ENCODE data around the gene PDZRN4.
"Not testable (repeated sequence)": the region's sequence is repeated elsewhere in the genome, so short reads cannot be mapped to it uniquely, and the experiment has no call there.

PDZRN4 gene

DNA sequence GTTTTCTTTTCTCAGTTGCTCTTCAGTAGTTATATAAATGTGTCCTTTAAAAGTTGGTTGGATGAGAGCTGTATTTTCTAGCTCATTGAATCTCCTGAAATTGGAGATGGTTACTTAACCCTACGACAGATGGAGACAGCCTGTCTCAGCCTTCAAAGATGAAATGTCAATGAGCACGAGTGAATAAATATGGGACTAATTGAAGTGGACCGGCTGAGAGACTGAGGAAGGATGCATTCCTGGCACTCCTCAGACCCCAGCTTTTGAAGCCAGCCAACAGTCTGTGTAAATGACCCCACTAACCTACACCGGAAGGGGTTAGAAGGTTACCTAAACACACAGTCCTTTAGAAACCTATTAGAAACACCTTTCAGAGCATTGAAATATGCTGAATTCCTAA is 46.6 kb downstream of the PDZRN4 start:
- Mint-ChIP-seq H3K9me3 (no peaks in the 10 kb centered on the region), H3K36me3 (ENCODE audit: low read depth) (no peaks in the 10 kb centered on the region), H3K27ac (no peak overlapping the region), H3K27me3 (peaks cover 4% of the 10 kb centered on the region), H3K4me1 (ENCODE audit: low read depth) (no peaks in the 10 kb centered on the region), H3K4me3 (no peak overlapping the region)

DNA sequence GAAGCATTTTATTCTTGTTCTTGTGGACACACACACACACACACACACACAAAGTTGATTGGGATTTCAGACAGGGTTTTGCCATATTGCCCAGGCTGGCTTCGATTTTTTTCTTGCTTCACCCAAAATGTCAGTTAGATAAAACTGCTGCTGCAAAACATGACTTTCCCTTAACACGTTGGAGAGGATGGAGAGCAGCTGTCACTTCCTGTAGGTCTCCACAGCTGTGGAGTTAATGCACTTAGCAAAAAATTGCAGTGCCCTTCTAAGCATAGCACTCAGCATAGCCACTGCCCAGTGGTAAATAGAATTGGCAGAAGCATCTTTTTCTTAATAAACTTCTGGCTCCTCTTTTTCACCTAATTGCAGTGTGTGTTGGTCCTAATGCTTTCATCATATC is 54.5 kb downstream of the PDZRN4 start:
- Mint-ChIP-seq H3K36me3 (ENCODE audit: low read depth) (no peaks in the 10 kb centered on the region), H3K4me3 (no peak overlapping the region), H3K27me3 (no peaks in the 10 kb centered on the region), H3K27ac (no peak overlapping the region), H3K4me1 (ENCODE audit: low read depth) (no peaks in the 10 kb centered on the region), H3K9me3 (no peaks in the 10 kb centered on the region)

DNA sequence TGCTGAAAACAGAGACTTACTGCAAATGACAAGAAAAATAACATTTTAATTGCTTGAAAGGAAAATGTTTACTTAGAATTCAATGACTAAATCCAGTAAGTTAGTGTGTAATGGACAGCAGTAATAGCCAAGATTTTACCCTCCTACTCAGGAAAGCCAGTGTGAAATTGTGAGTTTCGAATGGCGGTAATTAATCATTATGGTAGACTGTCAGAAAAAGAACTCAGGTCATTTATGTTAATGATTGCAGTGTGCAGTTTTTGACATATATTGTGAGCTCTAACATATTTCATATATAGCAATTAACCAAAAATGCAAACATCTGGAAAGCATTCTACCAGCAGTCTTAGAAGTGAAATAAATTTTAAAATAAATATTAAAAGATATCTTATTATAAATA is 60.3 kb downstream of the PDZRN4 start:
- Mint-ChIP-seq H3K9me3 (no peaks in the 10 kb centered on the region), H3K27ac (no peak overlapping the region), H3K4me1 (ENCODE audit: low read depth) (no peaks in the 10 kb centered on the region), H3K36me3 (ENCODE audit: low read depth) (no peaks in the 10 kb centered on the region), H3K27me3 (no peaks in the 10 kb centered on the region), H3K4me3 (no peak overlapping the region)

DNA sequence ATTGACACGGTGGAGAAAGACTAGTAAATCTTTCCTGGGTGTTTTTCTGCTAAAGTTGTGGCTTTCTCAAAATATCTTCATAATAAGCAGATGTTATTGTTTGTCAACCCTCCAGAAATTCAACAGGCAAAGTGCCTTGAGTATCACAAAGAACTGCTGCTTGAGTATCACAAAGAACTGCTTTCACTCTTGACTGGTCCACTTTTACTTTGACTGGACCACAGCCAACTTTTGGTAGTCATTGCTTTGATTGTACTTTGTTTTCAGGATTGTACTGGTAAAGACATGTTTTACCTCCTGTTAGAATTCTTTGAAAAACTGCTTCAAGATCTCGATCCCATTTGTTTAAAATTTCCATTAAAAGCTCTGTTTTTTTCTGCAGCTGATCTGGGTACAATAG is 62.6 kb downstream of the PDZRN4 start:
- Mint-ChIP-seq H3K4me1 (ENCODE audit: low read depth) (no peaks in the 10 kb centered on the region), H3K27ac (no peak overlapping the region), H3K4me3 (no peak overlapping the region), H3K9me3 (no peaks in the 10 kb centered on the region), H3K36me3 (ENCODE audit: low read depth) (no peaks in the 10 kb centered on the region), H3K27me3 (no peaks in the 10 kb centered on the region)

DNA sequence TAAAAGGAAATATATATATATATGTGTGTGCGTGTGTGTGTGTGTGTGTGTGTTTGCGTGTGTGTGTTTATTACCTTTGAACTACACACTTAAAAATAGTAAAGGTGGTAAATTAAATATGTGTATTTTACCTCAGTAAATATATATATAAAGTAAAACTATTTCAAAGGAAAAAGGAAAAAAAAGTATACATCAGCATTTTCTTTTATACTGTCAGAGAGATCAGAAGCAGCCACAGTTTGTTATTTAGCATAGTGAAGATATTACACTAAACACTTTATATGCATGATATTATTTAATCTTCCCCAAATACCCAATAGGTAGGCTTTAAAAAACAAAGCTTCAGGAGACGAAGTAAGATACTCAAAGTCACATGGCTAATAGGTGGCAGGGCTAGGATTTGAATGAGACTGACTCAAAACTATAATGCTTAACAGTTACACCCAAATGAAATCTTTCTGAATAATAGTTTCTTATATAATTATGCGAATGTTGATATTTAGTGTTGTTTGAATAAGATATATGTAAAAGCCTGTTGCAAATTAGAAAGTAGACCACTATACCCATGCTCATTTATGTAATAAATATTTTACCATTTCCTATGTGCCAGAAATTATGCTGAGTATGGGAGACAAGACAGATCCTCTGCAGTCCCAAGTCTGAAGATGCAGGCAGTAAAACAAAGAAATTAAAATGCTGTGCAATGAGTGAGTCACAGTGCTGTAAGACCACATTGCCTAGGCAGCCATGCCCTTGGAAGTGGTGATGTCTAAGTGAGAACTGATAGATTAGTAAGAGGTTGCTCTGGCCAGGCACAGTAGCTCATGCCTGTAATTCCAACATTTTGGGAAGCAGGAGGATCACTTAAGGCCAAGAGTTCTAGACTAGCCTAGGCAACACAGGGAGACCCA is 66.1 kb downstream of the PDZRN4 start:
- H3K27ac Mint-ChIP-seq = no peak overlapping the region
- H3K9me3 Mint-ChIP-seq = no peaks in the 10 kb centered on the region
- H3K4me3 Mint-ChIP-seq = no peak overlapping the region
- H3K27me3 Mint-ChIP-seq = no peaks in the 10 kb centered on the region
- H3K36me3 Mint-ChIP-seq (ENCODE audit: low read depth) = no peaks in the 10 kb centered on the region
- no peaks in the 10 kb centered on the region for H3K4me1 Mint-ChIP-seq (ENCODE audit: low read depth)

DNA sequence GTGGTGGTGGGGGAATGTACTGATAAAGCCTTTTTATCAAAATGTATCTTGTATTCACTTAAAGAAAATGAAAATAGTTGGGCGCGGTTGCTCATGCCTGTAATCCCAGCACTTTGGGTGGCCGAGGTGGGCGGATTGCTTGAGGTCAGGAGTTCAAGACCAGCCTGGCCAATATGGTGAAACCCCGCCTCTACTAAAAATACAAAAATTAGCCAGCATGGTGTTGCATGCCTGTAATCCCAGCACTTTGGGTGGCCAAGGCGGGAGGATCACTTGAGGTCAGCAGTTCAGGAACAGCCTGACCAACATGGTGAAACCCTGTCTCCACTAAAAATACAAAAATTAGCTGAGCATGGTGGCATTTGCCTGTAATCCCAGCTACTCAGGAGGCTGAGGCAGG is 75.1 kb downstream of the PDZRN4 start:
- H3K27me3 Mint-ChIP-seq; H3K4me3 Mint-ChIP-seq; H3K4me1 Mint-ChIP-seq (ENCODE audit: low read depth); H3K36me3 Mint-ChIP-seq (ENCODE audit: low read depth); H3K9me3 Mint-ChIP-seq; H3K27ac Mint-ChIP-seq: not testable (repeated sequence)

DNA sequence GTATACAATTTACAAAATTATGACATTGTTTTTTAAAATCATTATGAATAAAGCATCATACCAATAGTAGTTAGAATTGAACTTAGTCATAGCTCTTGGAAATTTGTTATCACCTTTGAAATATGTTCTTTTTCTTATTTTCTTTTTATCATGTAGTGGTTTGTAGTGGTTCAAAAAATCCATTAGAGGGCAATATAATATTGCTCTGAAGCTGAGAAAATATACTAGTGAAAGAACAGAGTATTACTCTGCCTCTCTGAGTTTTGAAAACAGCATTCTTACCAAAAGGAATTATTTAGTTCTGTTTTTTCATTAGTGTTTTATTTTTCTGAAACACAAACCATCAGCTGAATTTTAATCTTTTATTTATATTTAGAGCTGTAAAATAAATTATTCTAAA is 76.2 kb downstream of the PDZRN4 start:
- no peaks in the 10 kb centered on the region for H3K27me3 Mint-ChIP-seq
- H3K36me3 Mint-ChIP-seq (ENCODE audit: low read depth) = no peaks in the 10 kb centered on the region
- no peaks in the 10 kb centered on the region for H3K4me1 Mint-ChIP-seq (ENCODE audit: low read depth)
- H3K9me3 Mint-ChIP-seq = no peaks in the 10 kb centered on the region
- no peak overlapping the region for H3K4me3 Mint-ChIP-seq
- H3K27ac Mint-ChIP-seq = no peak overlapping the region

DNA sequence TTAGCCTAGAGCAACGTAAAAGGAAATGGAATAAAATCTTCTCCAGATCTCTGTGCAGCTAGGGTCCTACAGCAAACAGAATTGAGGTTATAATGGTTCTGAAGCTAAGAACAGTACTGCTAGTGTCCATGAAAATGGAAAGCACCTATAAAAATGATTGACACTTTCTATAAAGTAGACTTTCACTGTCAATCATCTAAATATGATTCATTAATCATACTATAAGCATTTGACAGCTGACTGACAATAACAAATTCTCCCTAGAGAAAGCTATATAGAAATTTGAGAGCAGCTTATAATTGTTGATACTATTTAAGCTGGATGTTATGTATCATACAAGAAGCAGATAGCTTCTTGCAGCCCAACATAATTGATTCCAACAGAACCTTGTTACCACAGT is 80.9 kb downstream of the PDZRN4 start:
- H3K36me3 Mint-ChIP-seq (ENCODE audit: low read depth) = no peaks in the 10 kb centered on the region
- no peaks in the 10 kb centered on the region for H3K4me1 Mint-ChIP-seq (ENCODE audit: low read depth)
- H3K27ac Mint-ChIP-seq = no peak overlapping the region
- peaks cover 6% of the 10 kb centered on the region for H3K27me3 Mint-ChIP-seq
- H3K4me3 Mint-ChIP-seq = no peak overlapping the region
- H3K9me3 Mint-ChIP-seq = no peaks in the 10 kb centered on the region

DNA sequence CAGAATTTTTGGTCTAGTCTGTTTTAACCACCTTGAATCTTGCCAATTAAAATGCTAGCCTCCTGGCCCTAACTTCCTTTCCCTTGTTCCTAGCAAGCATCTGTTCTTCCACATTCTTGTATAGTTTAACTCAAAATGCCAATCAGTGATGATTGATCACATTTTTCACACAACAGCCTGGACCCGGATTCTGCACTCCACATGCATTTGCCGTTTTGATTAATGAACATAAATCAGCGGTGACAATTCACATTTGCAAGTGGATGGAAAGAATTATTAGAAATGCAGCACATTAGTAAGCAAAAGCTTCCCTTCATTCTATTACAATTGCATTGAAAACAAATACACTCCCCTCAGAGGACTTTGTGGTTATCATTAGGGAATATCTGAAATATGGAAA is 83.4 kb downstream of the PDZRN4 start:
- no peaks in the 10 kb centered on the region for H3K9me3 Mint-ChIP-seq
- H3K27me3 Mint-ChIP-seq = peaks cover 6% of the 10 kb centered on the region
- H3K4me3 Mint-ChIP-seq = no peak overlapping the region
- no peaks in the 10 kb centered on the region for H3K4me1 Mint-ChIP-seq (ENCODE audit: low read depth)
- no peak overlapping the region for H3K27ac Mint-ChIP-seq
- no peaks in the 10 kb centered on the region for H3K36me3 Mint-ChIP-seq (ENCODE audit: low read depth)

DNA sequence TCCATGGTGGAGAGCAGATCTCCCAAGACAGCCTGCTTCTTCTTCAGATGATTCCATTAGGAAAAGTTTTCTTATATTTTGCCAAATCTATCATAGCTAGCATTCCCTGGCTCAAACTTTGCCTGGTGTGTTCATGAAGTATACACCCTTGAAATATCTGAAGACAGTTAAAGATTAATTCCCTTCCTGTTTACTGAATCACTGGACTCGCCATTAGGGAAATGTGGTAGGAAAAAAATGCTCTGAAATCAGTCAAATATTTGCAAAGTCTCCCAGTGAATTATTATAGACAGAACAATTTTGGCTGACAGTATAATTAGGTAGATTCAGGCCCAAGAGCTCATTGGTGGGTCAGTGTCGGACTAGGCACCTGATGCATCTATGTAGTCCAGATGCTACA is 86.5 kb downstream of the PDZRN4 start:
- Mint-ChIP-seq H3K36me3 (ENCODE audit: low read depth) (no peaks in the 10 kb centered on the region), H3K27ac (no peak overlapping the region), H3K27me3 (peaks cover 6% of the 10 kb centered on the region), H3K4me3 (no peak overlapping the region), H3K4me1 (ENCODE audit: low read depth) (no peaks in the 10 kb centered on the region), H3K9me3 (no peaks in the 10 kb centered on the region)

DNA sequence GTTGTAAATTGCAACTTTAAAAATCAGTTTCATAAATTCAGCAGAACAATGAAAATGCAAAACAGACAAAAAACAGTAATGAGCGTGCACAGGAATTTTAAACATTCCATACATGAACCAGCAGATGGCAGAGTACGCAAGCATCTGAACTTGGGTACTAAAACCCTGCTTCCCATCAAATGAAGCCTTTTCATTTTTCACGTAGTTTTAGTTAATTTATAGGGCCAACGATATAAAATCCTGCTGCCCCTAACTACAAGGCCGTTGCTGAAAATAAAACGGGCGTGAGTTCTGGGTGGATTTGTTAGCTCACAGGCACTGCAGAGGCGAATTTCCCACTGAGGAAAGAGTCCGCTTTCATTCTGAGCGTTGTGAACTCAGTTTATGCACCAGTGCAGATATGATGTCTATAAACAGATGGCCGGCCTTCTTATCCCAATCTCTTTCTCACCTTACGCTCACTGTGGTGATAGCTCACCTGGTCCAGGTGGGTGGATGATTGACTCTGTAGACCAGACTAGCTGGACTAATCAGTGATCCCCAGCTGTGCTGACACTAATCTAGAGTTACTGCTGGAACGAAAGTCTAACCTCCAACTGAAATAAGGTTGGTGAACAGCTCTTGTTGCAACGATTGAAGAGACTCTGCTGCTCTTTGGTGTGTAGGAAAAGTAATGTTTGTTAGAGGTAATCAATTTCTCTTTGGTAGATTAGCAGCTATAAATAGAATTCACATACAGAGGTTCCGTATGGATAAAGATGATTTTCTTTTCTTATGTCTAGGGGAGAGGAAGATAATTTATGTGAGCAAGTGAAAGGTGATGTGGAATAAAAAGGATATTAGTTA is 89.2 kb downstream of the PDZRN4 start:
- H3K27me3 Mint-ChIP-seq = no peaks in the 10 kb centered on the region
- no peaks in the 10 kb centered on the region for H3K36me3 Mint-ChIP-seq (ENCODE audit: low read depth)
- H3K27ac Mint-ChIP-seq = no peak overlapping the region
- no peaks in the 10 kb centered on the region for H3K4me1 Mint-ChIP-seq (ENCODE audit: low read depth)
- no peak overlapping the region for H3K4me3 Mint-ChIP-seq
- H3K9me3 Mint-ChIP-seq = no peaks in the 10 kb centered on the region

DNA sequence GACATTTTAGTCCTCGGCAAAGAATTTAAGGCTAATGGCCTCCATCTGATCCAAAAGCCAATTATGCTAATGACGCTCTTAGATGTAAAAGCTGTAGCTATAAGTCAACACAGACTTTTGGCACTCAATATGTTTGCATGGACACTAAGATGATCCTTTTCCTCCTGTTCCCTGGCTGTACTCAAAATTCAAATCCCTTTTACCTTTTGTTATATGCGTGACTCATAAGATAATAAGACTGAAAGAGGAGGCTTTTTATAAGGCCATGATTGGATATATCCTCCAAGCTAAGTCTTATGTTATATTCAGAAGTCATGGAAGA is 89.8 kb downstream of the PDZRN4 start:
- H3K27ac Mint-ChIP-seq = no peak overlapping the region
- no peaks in the 10 kb centered on the region for H3K36me3 Mint-ChIP-seq (ENCODE audit: low read depth)
- no peak overlapping the region for H3K4me3 Mint-ChIP-seq
- no peaks in the 10 kb centered on the region for H3K9me3 Mint-ChIP-seq
- H3K4me1 Mint-ChIP-seq (ENCODE audit: low read depth) = no peaks in the 10 kb centered on the region
- no peaks in the 10 kb centered on the region for H3K27me3 Mint-ChIP-seq

DNA sequence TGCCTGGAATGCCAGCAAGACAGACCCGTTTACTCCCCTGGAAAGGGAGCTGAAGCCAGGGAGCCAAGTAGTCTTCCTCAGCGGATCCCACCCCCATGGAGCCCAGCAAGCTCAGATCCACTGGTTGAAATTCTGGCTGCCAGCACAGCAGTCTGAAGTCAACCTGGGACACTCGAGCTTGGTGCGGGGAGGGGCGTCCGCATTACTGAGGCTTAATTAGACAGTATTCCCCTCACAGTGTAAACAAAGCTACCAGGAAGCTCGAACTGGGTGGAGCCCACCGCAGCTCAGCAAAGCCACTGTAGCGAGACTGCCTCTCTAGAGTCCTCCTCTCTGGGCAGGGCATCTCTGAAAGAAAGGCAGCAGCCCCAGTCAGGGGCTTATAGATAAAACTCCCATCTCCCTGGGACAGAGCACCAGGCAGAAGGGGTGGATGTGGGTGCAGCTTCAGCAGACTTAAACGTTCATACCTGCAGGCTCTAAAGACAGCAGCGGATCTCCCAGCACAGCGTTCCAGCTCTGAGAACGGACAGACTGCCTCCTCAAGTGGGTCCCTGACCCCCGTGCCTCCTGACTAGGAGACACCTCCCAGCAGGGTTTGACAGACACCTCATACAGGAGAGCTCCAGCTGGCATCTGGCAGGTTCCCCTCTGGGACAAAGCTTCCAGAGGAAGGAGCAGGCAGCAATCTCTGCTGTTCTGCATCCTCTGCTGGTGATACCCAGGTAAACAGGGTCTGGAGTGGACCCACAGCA is 92.4 kb downstream of the PDZRN4 start:
- not testable (repeated sequence) for H3K27ac Mint-ChIP-seq; H3K4me3 Mint-ChIP-seq; H3K4me1 Mint-ChIP-seq (ENCODE audit: low read depth); H3K9me3 Mint-ChIP-seq; H3K36me3 Mint-ChIP-seq (ENCODE audit: low read depth); H3K27me3 Mint-ChIP-seq

DNA sequence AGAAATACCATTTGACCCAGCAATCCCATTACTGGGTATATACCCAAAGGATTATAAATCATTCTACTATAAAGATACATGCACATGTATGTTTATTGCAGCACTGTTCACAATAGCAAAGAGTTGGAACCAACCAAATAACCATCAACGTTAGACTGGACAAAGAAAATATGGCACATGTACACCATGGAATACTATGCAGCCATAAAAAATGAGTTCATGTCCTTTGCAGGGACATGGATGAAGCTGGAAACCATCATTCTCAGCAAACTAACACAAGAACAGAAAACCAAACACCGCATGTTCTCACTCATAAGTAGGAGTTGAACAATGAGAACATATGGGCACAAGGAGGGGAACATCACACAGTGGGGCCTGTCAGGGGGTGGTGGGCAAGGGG is 97.3 kb downstream of the PDZRN4 start:
- not testable (repeated sequence) for H3K27ac Mint-ChIP-seq; H3K4me1 Mint-ChIP-seq (ENCODE audit: low read depth); H3K36me3 Mint-ChIP-seq (ENCODE audit: low read depth); H3K9me3 Mint-ChIP-seq; H3K4me3 Mint-ChIP-seq; H3K27me3 Mint-ChIP-seq

DNA sequence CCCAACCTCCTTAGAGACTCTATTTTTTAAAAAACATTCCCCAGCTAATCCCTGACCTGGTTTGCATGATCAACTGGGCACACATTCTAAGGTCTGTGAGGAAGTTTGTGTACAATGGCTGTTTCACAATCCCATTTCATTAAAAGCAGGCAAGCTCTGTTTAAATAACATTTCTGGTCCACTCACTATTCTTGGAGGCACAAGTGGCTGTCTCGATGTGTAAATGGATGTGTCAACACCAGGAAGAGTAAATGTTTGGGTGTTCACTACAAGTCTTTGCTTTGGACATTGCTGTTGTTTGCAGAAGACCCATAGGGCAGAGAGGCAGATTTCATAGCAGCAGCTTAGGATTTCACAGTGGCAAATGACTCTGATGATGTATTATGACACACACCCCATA is 98.3 kb downstream of the PDZRN4 start:
- Mint-ChIP-seq H3K27ac (no peak overlapping the region), H3K36me3 (ENCODE audit: low read depth) (no peaks in the 10 kb centered on the region), H3K27me3 (no peaks in the 10 kb centered on the region), H3K9me3 (no peaks in the 10 kb centered on the region), H3K4me1 (ENCODE audit: low read depth) (no peaks in the 10 kb centered on the region), H3K4me3 (no peak overlapping the region)

Measured in stimulated activated naive CD8-positive, alpha-beta T cell treated with anti-CD3 and anti-CD28 coated beads, Interleukin-15, Interleukin-2, amounts not matched to agents 100 ng/mL and 50 ng/mL, for 24 hours (primary cell).